IMR-90 (cell line): Measurements from ENCODE around the gene SPDYE16.
"Not testable (repeated sequence)": the region's sequence is repeated elsewhere in the genome, so short reads cannot be mapped to it uniquely, and the experiment has no call there.

Experiments used
- CTCF ChIP-seq: conservative IDR thresholded peaks from 2 replicates; pipeline ENCODE4 v1.5.1; 2012; ENCODE audit warnings: mild to moderate bottlenecking, low read depth, low read length, improper control_type of control experiment
- ELK1 ChIP-seq: fragments of 150-350 bp; IDR thresholded peaks from 2 replicates; pipeline ENCODE4 v1.6.1; 2016; ENCODE audit warnings: low read depth, mild to moderate bottlenecking, low read length, moderate library complexity, borderline replicate concordance
- FOS ChIP-seq: fragments of 150-350 bp; IDR thresholded peaks from 2 replicates; pipeline ENCODE4 v1.6.1; 2016; ENCODE audit warnings: low read depth, low read length
- MAFK ChIP-seq: IDR thresholded peaks from 2 replicates; pipeline ENCODE4 v1.6.1; 2012; ENCODE audit warnings: low read depth, low read length, improper control_type of control experiment
- MXI1 ChIP-seq: IDR thresholded peaks from 2 replicates; pipeline ENCODE4 v1.6.1; 2012; ENCODE audit warnings: low read depth, mild to moderate bottlenecking, low read length, moderate library complexity, borderline replicate concordance
- POLR2A ChIP-seq: IDR thresholded peaks from 2 replicates; pipeline ENCODE4 v1.6.1; 2012; ENCODE audit warnings: mild to moderate bottlenecking, low read depth, low read length
- RAD21 ChIP-seq: IDR thresholded peaks from 2 replicates; pipeline ENCODE4 v1.6.1; 2012; ENCODE audit warnings: low read length, improper control_type of control experiment
- RFX5 ChIP-seq: IDR thresholded peaks from 2 replicates; pipeline ENCODE4 v1.8.0; 2012; ENCODE audit warnings: low read depth, mild to moderate bottlenecking, low read length, moderate library complexity
- USF2 ChIP-seq: fragments of 150-350 bp; IDR thresholded peaks from 2 replicates; pipeline ENCODE4 v1.6.1; 2017; ENCODE audit warnings: mild to moderate bottlenecking, antibody characterized with exemption, low read length, low read depth

GRCh38 chr7:76511911-76512885 lies 30.9 kb downstream of the SPDYE16 start:
- TF ChIP-seq CTCF, RAD21, POLR2A, ELK1, MXI1, MAFK, FOS, RFX5, USF2: not testable (repeated sequence)
